T-helper 2 cell treated with Interferon-gamma antibody and Interleukin-4, amounts not matched to agents 100 ng/mL and 5 ng/mL, for 36 hours (primary cell): ENCODE results near the gene FGF2. TPM values are rescaled to one million over a fixed set of nuclear protein-coding genes. Genes with fewer than 3 reads are reported as not detected.
"Not testable (repeated sequence)": the region's sequence is repeated elsewhere in the genome, so short reads cannot be mapped to it uniquely, and the experiment has no call there.

ENCODE experiments used
- intact Hi-C: fragments of 100-400 bp; cut with micrococcal nuclease; formaldehyde crosslinking; loops from one replicate; pipeline ENCODE4 v1.15.1; 2023
- total RNA-seq: library from RNA; stranded (reverse); gene quantifications from 2 replicates; pipeline ENCODE4 v1.2.3, GENCODE V29; 2022

The FGF2 gene
- 0.30 and 0.59 TPM in 2 replicates for total RNA-seq

GRCh38 chr4:122826553-122827257, at the start of gene FGF2:
Gene FGF2, plus strand, starts transcription at chr4:122826831. Its CDS starts 344 bp downstream, at chr4:122827175.
- intact Hi-C loops = loop anchor here (2.0 to 5.0 kb wide), 2 partner anchors 64 to 96 kb away; partner anchors contain the start of gene NUDT6

DNA sequence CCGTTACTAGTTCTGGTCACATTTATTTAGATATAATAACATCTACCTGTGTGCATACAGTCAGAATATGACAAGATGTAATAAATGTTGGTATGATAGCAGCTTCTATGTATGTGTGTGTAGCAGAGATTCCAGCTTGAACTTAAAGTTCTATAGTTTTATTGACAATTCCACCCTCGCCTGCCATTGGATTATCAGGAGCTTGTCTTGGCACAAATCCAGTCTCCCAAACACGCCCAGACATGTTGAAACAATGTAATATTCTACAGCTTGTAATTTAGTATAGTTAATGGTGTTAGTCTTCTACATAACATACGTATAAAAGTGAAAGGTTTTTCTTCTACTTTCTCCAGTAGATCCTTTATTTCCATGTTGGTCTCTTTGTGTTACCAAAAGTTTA, 49.7 kb upstream of the FGF2 start:
- intact Hi-C loops = no loop called here

- intact Hi-C loops = no loop called here
Measured at GRCh38 chr4:122777846-122778673, 48.6 kb upstream of the FGF2 start.

DNA sequence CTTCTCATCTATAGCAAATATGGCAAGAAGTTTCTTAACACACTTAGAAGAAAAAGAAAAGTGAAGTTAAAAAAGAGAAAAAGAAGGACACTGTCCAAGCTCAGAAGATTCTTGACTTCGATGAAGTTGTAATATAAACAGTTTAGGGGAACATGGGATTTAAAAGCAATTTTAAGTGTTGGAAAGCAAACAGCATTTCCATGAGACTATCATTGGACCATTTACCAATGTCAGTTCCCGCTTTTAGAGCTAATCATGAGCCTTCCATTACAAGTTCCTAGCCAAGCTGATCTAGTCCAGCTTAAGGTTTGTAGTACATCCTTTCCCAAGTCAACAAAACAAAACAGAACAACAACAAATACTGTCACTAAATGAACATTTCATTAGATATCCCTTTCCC, 45.1 kb upstream of the FGF2 start:
- intact Hi-C loops = no loop called here

GRCh38 chr4:122783301-122784215, 43.1 kb upstream of the FGF2 start:
- intact Hi-C loops = no loop called here

DNA sequence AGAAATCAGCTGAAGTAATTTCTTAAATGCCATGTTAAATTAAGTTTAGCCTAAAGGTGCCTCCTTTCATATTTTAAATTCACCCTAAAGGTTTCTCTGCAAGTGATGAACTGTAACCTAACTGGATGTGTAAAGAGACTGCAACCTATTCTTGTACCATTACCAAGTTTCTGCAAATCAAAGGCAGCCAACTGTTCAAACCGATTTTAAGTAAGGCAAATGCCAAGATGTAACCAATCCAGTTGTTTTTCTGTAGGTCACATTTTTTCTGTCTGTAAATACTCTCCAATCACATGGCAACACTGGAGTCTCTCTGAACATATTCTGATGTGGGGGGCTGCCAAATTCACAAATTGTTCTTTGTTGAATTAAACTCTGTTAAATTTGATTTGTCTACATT, 42.4 kb upstream of the FGF2 start:
- intact Hi-C loops = no loop called here

DNA sequence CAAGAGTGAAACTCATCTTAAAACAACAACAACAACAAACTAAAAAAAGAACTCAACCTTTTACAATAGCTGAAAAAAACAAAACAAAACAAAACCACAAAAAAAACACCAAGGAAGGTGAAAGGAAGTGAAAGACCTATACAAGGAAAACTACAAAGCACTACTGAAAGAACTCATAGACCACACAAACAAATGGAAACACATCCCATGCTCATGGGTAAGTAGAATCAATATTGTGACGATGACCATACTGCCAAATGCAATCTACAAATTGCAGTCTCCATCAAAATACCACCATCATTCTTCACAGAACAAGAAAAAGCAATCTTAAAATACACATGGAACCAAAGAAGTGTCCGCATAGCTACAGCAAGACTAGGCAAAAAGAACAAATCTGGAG, 41.5 kb upstream of the FGF2 start:
- intact Hi-C loops = no loop called here

- intact Hi-C loops = not testable (repeated sequence)
Measured at GRCh38 chr4:122786296-122786695, 40.3 kb upstream of the FGF2 start.

DNA sequence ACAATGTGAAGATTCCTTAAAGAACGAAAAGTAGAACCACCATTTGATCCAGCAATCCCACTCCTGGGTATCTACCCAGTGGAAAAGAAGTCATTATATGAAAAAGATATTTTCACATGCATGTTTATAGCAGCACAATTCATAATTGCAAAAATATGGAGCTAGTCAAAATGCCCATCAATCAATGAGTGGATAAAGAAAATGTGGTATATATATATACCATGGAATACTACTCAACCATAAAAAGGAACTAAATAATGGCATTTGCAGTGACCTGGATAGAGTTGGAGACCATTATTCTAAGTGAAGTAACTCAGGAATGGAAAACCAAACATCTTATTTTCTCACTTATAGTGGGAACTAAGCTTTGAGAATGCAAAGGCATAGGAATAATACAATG, 39.7 kb upstream of the FGF2 start:
- intact Hi-C loops = not testable (repeated sequence)

GRCh38 chr4:122787940-122788339, 38.7 kb upstream of the FGF2 start:
- intact Hi-C loops = no loop called here

DNA sequence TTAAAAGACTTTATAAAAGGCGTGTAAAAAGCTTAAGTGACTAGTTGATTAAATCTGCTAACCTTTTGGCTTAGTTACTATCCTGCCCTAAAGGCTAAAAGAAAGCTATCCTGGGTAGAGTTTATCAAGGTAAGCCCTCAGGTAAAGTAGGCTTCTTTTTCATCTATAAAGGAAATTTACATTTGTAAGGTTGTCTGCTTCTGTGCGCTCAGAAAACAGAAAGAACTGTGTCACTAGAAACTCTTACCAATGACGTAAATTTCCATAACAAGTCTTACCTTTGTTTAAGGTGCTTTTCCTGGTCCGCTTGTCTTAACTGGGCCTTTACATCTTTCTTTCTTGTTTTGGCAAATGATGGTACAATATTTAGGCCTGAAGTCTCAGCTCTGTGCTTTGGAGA, 37.7 kb upstream of the FGF2 start:
- intact Hi-C loops = no loop called here

DNA sequence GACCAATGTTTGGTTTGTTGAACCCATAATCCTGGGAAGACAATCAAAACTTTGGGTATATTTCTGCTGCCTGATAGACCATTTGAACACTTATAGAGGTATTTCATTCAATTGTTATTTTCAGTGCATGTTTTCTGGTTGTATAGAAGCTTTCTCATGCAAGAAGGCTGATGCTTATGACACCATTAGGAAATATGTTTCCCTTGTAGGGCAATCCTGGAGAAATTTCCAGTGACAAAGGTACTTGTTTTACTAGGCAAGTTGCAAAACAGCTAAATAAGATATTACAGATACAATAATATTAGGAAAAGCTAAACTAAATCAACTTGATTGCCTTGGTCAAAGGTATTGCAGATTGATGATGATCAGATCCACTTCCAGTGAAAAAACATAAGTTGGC, 32.8 kb upstream of the FGF2 start:
- intact Hi-C loops = no loop called here

DNA sequence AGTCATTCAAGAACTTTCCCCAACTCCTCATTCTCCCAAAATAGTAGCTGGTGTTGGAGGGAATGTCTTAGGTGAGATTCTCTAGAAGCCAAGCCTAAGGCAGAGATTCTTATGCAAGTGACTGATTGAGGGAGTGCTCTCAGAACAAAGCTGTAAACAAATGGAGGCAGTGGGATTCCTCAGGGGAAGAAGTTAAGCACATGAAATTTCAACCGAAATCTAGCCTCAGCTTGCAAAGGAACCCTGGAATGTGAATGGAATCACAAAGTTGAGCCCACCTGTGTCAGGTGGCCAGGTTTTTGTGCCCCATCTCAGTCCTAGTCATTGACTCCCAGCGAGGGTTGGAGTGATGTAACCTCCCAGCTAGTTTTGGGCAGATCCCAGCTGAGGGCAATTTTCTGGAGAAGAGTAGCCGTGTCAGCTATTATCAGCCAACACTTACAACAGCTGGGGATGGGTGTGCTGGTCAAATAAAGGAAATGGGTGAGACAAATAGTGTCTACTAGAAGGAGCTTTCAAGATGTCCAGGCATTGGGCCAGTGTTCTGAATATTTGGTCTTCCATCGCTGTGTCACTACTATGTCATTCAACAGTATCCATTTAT, 29.7 kb upstream of the FGF2 start:
- intact Hi-C loops = no loop called here

GRCh38 chr4:122797405-122798094, 29.1 kb upstream of the FGF2 start:
- intact Hi-C loops = no loop called here

- intact Hi-C loops = no loop called here
Measured at GRCh38 chr4:122798101-122798500, 28.5 kb upstream of the FGF2 start.

DNA sequence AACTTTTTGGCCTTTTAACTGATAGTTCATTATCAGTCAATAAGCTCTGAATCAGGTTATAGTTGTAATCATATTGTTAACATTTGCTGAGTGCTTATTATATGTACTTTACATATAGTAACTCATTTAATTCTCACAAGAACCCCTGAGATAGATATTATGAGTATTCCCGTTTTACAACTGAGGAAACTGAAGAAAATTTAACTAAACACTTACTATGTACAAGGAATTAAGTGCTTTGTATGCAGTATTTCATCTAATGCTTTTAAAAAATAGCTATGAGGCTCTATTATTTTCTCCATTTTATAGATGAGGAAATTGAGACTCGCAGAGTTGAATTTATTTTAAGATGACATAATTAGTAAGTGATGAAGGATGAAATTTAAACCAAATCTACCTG, 27.7 kb upstream of the FGF2 start:
- intact Hi-C loops = no loop called here

- intact Hi-C loops = no loop called here
Measured at GRCh38 chr4:122803788-122804208, 22.8 kb upstream of the FGF2 start.

- intact Hi-C loops = no loop called here
Measured at GRCh38 chr4:122806981-122807679, 19.5 kb upstream of the FGF2 start.

GRCh38 chr4:122810669-122811068, 16.0 kb upstream of the FGF2 start:
- intact Hi-C loops = no loop called here

DNA sequence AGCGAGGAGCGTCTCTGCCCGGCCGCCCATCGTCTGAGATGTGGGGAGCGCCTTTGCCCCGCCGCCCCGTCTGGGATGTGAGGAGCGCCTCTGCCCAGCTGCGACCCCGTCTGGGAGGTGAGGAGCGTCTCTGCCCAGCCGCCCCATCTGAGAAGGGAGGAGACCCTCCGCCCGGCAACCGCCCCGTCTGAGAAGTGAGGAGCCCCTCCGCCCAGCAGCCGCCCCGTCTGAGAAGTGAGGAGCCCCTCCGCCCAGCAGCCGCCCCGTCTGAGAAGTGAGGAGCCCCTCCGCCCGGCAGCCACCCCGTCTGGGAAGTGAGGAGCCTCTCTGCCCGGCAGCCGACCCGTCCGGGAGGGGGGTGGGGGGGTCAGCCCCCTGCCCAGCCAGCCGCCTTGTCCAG, 14.8 kb upstream of the FGF2 start:
- intact Hi-C loops = not testable (repeated sequence)
